Left ventricle myocardium inferior (tissue), 1 donor: ENCODE results near the gene MAFG. TPM values are rescaled to one million over a fixed set of nuclear protein-coding genes. Genes with fewer than 3 reads are reported as not detected.
A peak's percentile ranks its signal among the peaks of the same experiment; 100 is the strongest.

ENCODE experiments used
- DNase-seq: peaks from one replicate; pipeline ENCODE4 v3.0.0-alpha.2; 2020
- H3K27ac ChIP-seq: fragments of 200-600 bp; replicated peaks from 2 replicates; pipeline ENCODE4 v1.8.0; 2021
- H3K27me3 ChIP-seq: fragments of 200-600 bp; 2 replicates; pipeline ENCODE4 v1.8.0; 2021; ENCODE audit warnings: low read depth
- H3K36me3 ChIP-seq: fragments of 200-600 bp; 2 replicates; pipeline ENCODE4 v1.8.0; 2021
- H3K4me1 ChIP-seq: fragments of 200-600 bp; 2 replicates; pipeline ENCODE4 v1.8.0; 2021
- H3K4me3 ChIP-seq: fragments of 200-600 bp; 2 replicates; pipeline ENCODE4 v1.8.0; 2021; ENCODE audit warnings: mild to moderate bottlenecking, moderate library complexity
- H3K9me3 ChIP-seq: fragments of 200-600 bp; replicated peaks from 2 replicates; pipeline ENCODE4 v1.8.0; 2021
- CTCF ChIP-seq: fragments of 200-600 bp; IDR thresholded peaks from 2 replicates; pipeline ENCODE4 v1.8.0; 2021; ENCODE audit warnings: antibody characterized with exemption, mild to moderate bottlenecking, borderline replicate concordance
- intact Hi-C: fragments of 100-400 bp; cut with micrococcal nuclease; formaldehyde crosslinking; loops from one replicate; pipeline ENCODE4 v1.11.0; 2022
- total RNA-seq: library from RNA; stranded (reverse); fragmentation: NEBNext Ultra II Directional; extraction: Animal tissue kit (Norgen Biotek cat#: 25700); gene quantifications from one replicate; pipeline ENCODE4 v1.2.1, GENCODE V29; 2021
- donor health status: DM: no; HTN: yes; CAD: no; lungs with severe emphysema.

The MAFG gene
- total RNA-seq, 1 donor from 2014 or later, result 24.3 TPM

- DNase-seq, result no peak
- H3K9me3 ChIP-seq, result no peaks in the 10 kb centered on the region
- H3K36me3 ChIP-seq, result peaks cover 27% of the 10 kb centered on the region
- H3K27ac ChIP-seq, result peak overlapping the region; percentile 91
- peaks cover 6% of the 10 kb centered on the region for H3K27me3 ChIP-seq
- H3K4me3 ChIP-seq, result peak overlapping the region; percentile 93
- intact Hi-C loops, result no loop called here
- peaks cover 74% of the 10 kb centered on the region for H3K4me1 ChIP-seq
- no peak for TF ChIP-seq CTCF
Observed at GRCh38 chr17:81924557-81925532, 2.7 kb downstream of the MAFG start.

GRCh38 chr17:81923302-81924260, 4.0 kb downstream of the MAFG start:
- H3K9me3 ChIP-seq, result no peaks in the 10 kb centered on the region
- DNase-seq, result peak; percentile 75
- H3K27me3 ChIP-seq, result peaks cover 4% of the 10 kb centered on the region
- peaks cover 31% of the 10 kb centered on the region for H3K36me3 ChIP-seq
- TF ChIP-seq CTCF, result no peak
- peaks cover 75% of the 10 kb centered on the region for H3K4me1 ChIP-seq
- intact Hi-C loops, result no loop called here
- peak overlapping the region; percentile 93 for H3K4me3 ChIP-seq
- H3K27ac ChIP-seq, result peak overlapping the region; percentile 91

GRCh38 chr17:81922566-81923301, 4.8 kb downstream of the MAFG start:
- H3K27ac ChIP-seq, result peak overlapping the region; percentile 91
- H3K4me1 ChIP-seq, result peaks cover 75% of the 10 kb centered on the region
- DNase-seq, result no peak
- no peaks in the 10 kb centered on the region for H3K9me3 ChIP-seq
- H3K27me3 ChIP-seq, result no peaks in the 10 kb centered on the region
- no peak for TF ChIP-seq CTCF
- intact Hi-C loops, result no loop called here
- peak overlapping the region; percentile 93 for H3K4me3 ChIP-seq
- H3K36me3 ChIP-seq, result peaks cover 31% of the 10 kb centered on the region

- intact Hi-C loops, result no loop called here
- H3K27me3 ChIP-seq, result no peaks in the 10 kb centered on the region
- H3K9me3 ChIP-seq, result no peaks in the 10 kb centered on the region
- DNase-seq, result no peak
- H3K27ac ChIP-seq, result no peak overlapping the region
- peaks cover 80% of the 10 kb centered on the region for H3K4me1 ChIP-seq
- H3K4me3 ChIP-seq, result peak overlapping the region; percentile 93
- no peak for TF ChIP-seq CTCF
- peaks cover 31% of the 10 kb centered on the region for H3K36me3 ChIP-seq
Observed at GRCh38 chr17:81921996-81922565, 5.5 kb downstream of the MAFG start.
